ENCODE measurements around the gene GRAP. TPM values are rescaled to one million over a fixed set of nuclear protein-coding genes. Genes with fewer than 3 reads are reported as not detected.

Gene GRAP
- total RNA-seq, 2 donors from 2014 or later = 0.15 TPM; not detected in 1

GRCh38 chr17:19015428-19015827 is 31.3 kb downstream of the GRAP start:
- H3K36me3 Mint-ChIP-seq (ENCODE audit: low read depth) = no peaks in the 10 kb centered on the region
- Histone ChIP-seq H3K27ac (ENCODE audit: low read depth, low read length) (no peak overlapping the region), H3K4me1 (ENCODE audit: control insufficient read depth, insufficient read depth, low read length) (no peaks in the 10 kb centered on the region), H3K4me3 (ENCODE audit: low read length) (no peak overlapping the region), H3K36me3 (ENCODE audit: control insufficient read depth, insufficient read depth, low read length) (no peaks in the 10 kb centered on the region), H3K9me3 (ENCODE audit: control insufficient read depth, low read length) (no peaks in the 10 kb centered on the region), H3K27me3 (ENCODE audit: control insufficient read depth, insufficient read depth, low read length, poor library complexity, severe bottlenecking) (no peaks in the 10 kb centered on the region), H3K9ac (ENCODE audit: extremely low read depth, low read length, poor library complexity, severe bottlenecking) (no peak overlapping the region)
- H3K27me3 Mint-ChIP-seq (ENCODE audit: insufficient read depth) = no peaks in the 10 kb centered on the region
- 93 to 94% methylated on average over 5 to 7 of the region's 7 CpGs for WGBS, 2 experiments (ENCODE audit: insufficient coverage in 1 of 2, insufficient read length in 1 of 2)
- H3K4me1 Mint-ChIP-seq = peaks cover 20% of the 10 kb centered on the region
- no peaks in the 10 kb centered on the region for H3K9me3 Mint-ChIP-seq
- DNase-seq = no peak
- H3K27ac Mint-ChIP-seq = no peak overlapping the region
- no peak overlapping the region for H3K4me3 Mint-ChIP-seq
- no peak for TF ChIP-seq CTCF (conservative IDR thresholded peaks at IDR 0.05)

- Histone ChIP-seq H3K27ac (ENCODE audit: low read depth, low read length) (no peak overlapping the region), H3K9me3 (ENCODE audit: control insufficient read depth, low read length) (no peaks in the 10 kb centered on the region), H3K4me3 (ENCODE audit: low read length) (no peak overlapping the region), H3K36me3 (ENCODE audit: control insufficient read depth, insufficient read depth, low read length) (no peaks in the 10 kb centered on the region), H3K4me1 (ENCODE audit: control insufficient read depth, insufficient read depth, low read length) (no peaks in the 10 kb centered on the region), H3K9ac (ENCODE audit: extremely low read depth, low read length, poor library complexity, severe bottlenecking) (no peak overlapping the region), H3K27me3 (ENCODE audit: control insufficient read depth, insufficient read depth, low read length, poor library complexity, severe bottlenecking) (no peaks in the 10 kb centered on the region)
- Mint-ChIP-seq H3K9me3 (no peaks in the 10 kb centered on the region), H3K4me1 (peaks cover 23% of the 10 kb centered on the region), H3K27me3 (ENCODE audit: insufficient read depth) (no peaks in the 10 kb centered on the region), H3K27ac (no peak overlapping the region), H3K36me3 (ENCODE audit: low read depth) (no peaks in the 10 kb centered on the region), H3K4me3 (no peak overlapping the region)
- no peak for TF ChIP-seq CTCF (conservative IDR thresholded peaks at IDR 0.05)
- 83 to 89% methylated on average over 10 to 29 of the region's 29 CpGs for WGBS, 2 experiments (ENCODE audit: insufficient coverage in 1 of 2, insufficient read length in 1 of 2)
- DNase-seq = no peak
Observed at GRCh38 chr17:19014628-19015215, 32.0 kb downstream of the GRAP start.

GRCh38 chr17:19013806-19014627 is 32.7 kb downstream of the GRAP start:
- TF ChIP-seq CTCF (conservative IDR thresholded peaks at IDR 0.05) = no peak
- no peak overlapping the region for H3K9ac ChIP-seq (ENCODE audit: extremely low read depth, low read length, poor library complexity, severe bottlenecking)
- no peak for DNase-seq
- no peak overlapping the region for H3K27ac ChIP-seq (ENCODE audit: low read depth, low read length)
- H3K4me1 ChIP-seq (ENCODE audit: control insufficient read depth, insufficient read depth, low read length) = no peaks in the 10 kb centered on the region
- no peaks in the 10 kb centered on the region for H3K9me3 Mint-ChIP-seq
- no peaks in the 10 kb centered on the region for H3K27me3 ChIP-seq (ENCODE audit: control insufficient read depth, insufficient read depth, low read length, poor library complexity, severe bottlenecking)
- H3K36me3 Mint-ChIP-seq (ENCODE audit: low read depth) = no peaks in the 10 kb centered on the region
- H3K4me3 ChIP-seq (ENCODE audit: low read length) = no peak overlapping the region
- no peak overlapping the region for H3K27ac Mint-ChIP-seq
- H3K4me1 Mint-ChIP-seq = peaks cover 21% of the 10 kb centered on the region
- H3K9me3 ChIP-seq (ENCODE audit: control insufficient read depth, low read length) = no peaks in the 10 kb centered on the region
- H3K36me3 ChIP-seq (ENCODE audit: control insufficient read depth, insufficient read depth, low read length) = no peaks in the 10 kb centered on the region
- H3K4me3 Mint-ChIP-seq = no peak overlapping the region
- WGBS, 2 experiments (ENCODE audit: insufficient coverage in 1 of 2, insufficient read length in 1 of 2) = 85 to 100% methylated on average over 4 to 11 of the region's 11 CpGs
- H3K27me3 Mint-ChIP-seq (ENCODE audit: insufficient read depth) = no peaks in the 10 kb centered on the region
